Measurements from ENCODE around the gene SMARCB1.

The SMARCB1 gene

GRCh38 chr22:23769321-23769965, 17.3 kb upstream of the SMARCB1 start:
- no peak for DNase-seq (ENCODE audit: extremely low read depth, low read depth)
- TF ChIP-seq, protein P1, sequence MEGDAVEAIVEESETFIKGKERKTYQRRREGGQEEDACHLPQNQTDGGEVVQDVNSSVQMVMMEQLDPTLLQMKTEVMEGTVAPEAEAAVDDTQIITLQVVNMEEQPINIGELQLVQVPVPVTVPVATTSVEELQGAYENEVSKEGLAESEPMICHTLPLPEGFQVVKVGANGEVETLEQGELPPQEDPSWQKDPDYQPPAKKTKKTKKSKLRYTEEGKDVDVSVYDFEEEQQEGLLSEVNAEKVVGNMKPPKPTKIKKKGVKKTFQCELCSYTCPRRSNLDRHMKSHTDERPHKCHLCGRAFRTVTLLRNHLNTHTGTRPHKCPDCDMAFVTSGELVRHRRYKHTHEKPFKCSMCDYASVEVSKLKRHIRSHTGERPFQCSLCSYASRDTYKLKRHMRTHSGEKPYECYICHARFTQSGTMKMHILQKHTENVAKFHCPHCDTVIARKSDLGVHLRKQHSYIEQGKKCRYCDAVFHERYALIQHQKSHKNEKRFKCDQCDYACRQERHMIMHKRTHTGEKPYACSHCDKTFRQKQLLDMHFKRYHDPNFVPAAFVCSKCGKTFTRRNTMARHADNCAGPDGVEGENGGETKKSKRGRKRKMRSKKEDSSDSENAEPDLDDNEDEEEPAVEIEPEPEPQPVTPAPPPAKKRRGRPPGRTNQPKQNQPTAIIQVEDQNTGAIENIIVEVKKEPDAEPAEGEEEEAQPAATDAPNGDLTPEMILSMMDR (IDR thresholded peaks at IDR 0.05; ENCODE audit: low read depth, low read length), result no peak

- TF ChIP-seq, protein P1 (IDR thresholded peaks at IDR 0.05; ENCODE audit: low read depth, low read length), result no peak
- no peak for DNase-seq (ENCODE audit: extremely low read depth, low read depth)
Measured at GRCh38 chr22:23772315-23772648, 14.5 kb upstream of the SMARCB1 start.

DNA sequence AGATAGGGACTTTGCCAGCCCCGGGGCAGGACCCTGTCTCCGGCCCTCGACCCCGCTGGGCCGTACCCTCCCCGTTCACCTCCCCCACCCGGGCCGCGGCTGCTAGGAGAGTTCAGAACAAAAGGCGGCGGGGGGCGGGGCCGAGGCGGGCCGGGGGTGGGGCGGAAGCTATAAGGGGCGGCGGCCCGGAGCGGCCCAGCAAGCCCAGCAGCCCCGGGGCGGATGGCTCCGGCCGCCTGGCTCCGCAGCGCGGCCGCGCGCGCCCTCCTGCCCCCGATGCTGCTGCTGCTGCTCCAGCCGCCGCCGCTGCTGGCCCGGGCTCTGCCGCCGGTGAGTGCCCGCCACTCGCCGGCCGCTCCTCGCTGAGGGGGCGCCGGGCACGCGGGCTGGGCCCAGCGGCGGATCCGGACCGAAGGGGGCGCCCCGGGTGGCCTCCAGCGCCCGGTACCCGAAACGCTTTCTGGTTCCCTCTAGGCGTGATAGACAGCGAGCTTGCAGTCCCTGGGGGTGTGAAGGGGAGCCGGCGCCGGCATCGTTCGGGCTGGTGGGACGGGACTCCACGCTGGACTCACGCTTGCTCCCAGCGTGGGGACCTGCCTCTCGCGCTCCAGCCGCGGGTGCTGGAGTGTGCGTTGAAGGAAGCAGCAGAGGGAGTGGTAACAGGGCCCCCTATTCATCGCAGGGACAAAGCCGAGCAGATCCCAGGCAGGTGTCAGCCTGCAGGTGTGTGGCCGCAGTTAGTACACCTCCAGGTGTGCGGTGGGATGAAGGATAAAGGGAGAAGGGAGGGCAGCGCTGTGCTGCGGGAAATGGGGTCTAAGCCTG, 13.9 kb upstream of the SMARCB1 start, which contains the start of gene MMP11:
Gene MMP11 (plus strand): TSS at position 201 of the 825 bp plus-strand sequence. CDS start 22 bp downstream, at position 223.
- DNase-seq (ENCODE audit: extremely low read depth, low read depth), result no peak
- TF ChIP-seq, protein P1 (IDR thresholded peaks at IDR 0.05; ENCODE audit: low read depth, low read length), result no peak; the same call in none of the 2 replicates

- TF ChIP-seq, protein P1 (IDR thresholded peaks at IDR 0.05; ENCODE audit: low read depth, low read length), result no peak
- no peak for DNase-seq (ENCODE audit: extremely low read depth, low read depth)
Measured at GRCh38 chr22:23773483-23774113, 13.2 kb upstream of the SMARCB1 start.

- DNase-seq (ENCODE audit: extremely low read depth, low read depth), result no peak
- TF ChIP-seq, protein P1 (IDR thresholded peaks at IDR 0.05; ENCODE audit: low read depth, low read length), result no peak
Measured at GRCh38 chr22:23774114-23774921, 12.4 kb upstream of the SMARCB1 start.

GRCh38 chr22:23774922-23775436, 11.8 kb upstream of the SMARCB1 start:
- DNase-seq (ENCODE audit: extremely low read depth, low read depth), result no peak
- TF ChIP-seq, protein P1 (IDR thresholded peaks at IDR 0.05; ENCODE audit: low read depth, low read length), result no peak

All from AG09319 (cell line).